ENCODE measurements around the gene PPM1L.
"Not testable (repeated sequence)": the region's sequence is repeated elsewhere in the genome, so short reads cannot be mapped to it uniquely, and the experiment has no call there.

The PPM1L gene

DNA sequence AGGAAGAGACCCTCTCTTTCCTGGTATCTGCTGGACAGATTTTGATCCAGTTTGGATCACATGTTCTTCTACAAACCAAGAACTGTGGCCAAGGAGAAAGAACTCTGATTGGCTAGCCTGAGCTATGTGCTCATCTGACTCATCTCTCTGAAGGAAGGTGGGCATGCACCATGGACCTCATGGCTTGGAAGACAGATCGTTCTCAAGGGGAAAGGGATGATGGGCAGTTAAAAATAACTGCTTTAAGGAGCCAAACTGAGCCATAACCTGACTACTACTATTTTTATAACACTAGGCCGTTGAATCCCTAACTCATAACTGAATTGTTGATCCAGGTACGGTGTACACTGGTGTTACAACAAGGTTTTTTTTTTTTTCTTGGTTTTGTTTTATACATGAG lies 236.7 kb downstream of the PPM1L start:
- DNase-seq: no peak

DNA sequence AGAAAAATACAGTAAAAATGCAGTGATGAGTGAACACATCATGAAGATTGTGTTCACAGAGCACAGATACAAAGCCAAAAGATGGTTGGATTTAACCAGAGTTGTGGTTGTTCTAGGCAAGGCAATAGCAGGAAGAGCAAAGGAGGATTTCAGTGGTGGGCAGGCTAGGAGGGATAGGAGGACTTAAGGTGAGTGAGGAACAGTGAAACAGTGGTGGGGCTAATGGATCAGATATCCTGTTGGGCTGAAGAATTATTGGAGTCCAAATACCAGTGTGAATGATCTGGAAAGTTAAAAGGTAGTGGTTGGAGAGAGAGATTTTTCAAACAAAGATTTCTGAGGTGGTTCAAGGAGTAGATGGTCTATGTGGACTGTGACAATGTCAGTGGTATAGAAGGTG lies 240.8 kb downstream of the PPM1L start:
- no peak for DNase-seq

DNA sequence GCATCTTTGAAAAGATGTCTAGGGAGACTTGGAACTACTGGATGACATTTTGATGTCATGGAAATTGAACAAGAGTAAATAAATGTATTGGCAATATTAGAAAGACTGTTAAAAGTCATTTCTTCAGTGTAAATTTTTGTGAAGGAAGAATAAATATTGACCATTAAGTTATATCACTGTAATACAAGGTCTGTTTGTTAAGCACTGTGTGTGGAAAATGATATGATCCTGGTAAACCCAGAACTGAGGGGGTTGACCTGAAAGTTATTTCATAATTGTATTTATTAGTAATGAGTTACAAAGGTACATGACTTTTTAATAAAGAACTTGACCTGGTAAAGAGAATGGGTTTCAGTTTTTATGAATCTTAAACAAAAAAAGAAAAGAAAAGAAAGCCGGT lies 242.6 kb downstream of the PPM1L start:
- DNase-seq: no peak

DNA sequence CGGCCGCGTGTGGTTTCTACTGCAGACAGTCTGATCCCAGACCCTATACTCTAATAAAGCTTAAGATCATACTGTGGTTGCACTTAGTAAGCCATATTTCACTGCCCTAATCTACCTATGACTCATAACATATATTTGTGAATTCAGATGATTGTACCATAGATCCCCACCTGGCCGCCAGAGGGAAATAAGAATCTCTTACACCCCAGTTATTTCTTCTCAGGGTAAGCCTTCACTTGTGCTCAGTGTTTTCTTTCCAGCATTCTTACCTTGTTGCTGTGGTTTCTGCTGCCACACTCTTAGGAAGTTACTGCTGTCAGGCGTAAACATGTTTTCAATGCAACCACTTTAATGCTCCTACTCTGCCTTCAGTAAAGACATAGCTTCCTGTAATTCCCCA lies 243.2 kb downstream of the PPM1L start:
- no peak for DNase-seq

DNA sequence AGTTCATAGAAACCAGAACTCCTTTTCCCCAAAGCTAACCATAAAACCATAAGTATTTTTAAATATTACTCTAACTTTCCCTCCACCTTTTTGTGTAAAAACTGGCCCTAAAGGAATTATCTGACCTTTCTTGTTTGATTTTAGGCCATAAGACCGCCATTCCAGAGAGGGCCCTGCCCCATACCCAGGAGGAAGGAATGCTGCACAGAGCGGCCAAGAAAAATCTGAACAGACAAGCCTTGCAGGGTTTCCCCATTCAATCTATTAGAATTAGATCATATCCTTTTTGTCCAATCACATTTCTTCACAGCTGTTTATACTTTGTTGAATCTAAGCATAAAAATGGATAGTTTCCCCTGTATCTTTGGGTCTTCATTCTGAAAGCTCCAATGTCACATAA lies 252.1 kb downstream of the PPM1L start:
- no peak for DNase-seq

DNA sequence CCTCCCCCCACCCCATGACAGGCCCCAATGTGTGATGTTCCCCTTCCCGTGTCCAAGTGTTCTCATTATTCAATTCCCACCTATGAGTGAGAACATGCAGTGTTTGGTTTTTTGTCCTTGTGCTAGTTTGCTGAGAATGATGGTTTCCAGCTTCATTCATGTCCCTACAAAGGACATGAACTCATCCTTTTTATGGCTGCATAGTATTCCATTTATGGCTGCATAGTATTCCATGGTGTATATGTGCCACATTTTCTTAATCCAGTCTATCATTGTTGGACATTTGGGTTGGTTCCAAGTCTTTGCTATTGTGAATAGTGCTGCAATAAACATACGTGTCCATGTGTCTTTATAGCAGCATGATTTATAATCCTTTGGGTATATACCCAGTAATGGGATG lies 254.1 kb downstream of the PPM1L start:
- DNase-seq: not testable (repeated sequence)

DNA sequence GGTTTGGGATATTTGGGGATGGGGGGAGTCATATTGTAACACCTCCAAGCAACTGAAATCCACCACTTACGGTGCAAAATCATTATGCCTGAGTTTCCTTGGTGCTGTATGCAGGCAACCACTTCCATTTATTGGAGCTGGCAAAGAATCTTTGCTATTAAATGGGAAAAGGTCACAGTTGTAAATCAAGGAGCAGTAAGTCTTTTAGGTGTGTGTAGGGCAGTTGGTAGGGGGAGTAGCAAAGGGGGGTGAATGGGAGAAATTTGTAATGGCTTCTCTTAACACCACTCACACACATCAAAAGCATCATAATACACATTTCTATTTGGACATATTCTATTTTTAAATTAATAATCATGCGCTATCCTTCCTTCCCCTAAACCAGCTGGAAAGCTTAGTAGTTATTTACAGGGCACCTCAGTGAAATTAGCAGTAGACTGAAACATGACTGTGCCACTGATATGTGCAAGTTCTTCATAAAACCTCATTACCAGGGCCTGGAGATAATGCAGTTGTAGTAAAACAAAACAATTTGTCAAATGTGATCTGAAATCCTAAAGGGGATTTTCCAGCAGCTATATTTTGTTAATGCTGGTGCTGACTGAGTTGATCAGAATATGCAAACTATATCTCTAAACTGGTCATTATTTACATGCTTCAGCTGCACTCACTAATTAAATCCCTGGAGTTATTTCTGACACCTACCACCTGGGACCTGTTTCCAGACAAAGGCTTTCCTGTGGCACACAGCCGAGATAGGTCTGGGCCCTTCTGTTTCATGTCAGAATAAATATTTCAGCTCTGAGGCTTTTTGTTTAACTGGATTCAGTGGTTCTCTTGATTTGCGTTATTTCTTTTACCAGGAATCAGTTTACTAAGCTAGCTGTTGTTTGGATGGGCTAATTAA lies 259.1 kb downstream of the PPM1L start:
- no peak for DNase-seq

DNA sequence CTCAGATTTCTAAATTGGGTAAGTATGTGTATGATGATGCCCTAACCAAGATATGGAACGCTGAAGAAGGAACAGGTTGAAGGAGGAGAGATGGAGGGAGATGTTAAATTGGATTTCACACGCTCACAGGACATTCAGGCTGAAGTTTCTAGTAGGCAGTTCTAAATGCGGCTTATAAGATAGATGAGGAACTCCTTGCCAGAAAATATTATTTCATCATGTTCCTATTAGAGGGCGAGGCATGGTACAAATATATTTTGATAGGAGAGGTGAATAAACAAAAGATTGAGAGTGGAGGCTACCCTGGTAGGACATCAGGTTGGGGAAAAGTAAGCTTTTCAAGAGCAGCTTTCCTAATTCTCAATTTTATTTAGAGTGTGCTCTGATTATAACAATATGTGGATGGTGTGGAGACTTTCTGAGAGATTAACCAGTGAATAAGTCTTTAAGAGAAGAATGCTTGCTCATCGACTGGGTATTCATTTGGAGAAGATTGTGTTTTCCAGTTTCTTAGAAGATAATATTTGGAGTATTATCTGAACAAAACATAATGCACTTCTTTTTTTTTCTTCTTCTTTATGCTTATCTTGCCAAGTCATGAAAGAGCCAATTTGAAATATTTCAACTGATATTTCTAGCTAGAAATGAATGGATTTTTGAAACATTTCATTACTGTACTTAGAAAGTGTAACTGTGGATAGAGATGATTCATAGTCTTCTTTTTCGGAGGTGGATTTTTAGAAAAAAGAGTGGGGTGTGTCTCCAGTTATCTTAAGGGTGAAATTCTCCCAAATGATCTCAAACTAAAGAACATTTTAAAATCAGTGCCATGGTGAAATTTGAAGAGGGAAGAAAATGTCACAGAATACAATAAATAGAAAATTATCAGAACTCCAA lies 260.6 kb downstream of the PPM1L start:
- DNase-seq: no peak

DNA sequence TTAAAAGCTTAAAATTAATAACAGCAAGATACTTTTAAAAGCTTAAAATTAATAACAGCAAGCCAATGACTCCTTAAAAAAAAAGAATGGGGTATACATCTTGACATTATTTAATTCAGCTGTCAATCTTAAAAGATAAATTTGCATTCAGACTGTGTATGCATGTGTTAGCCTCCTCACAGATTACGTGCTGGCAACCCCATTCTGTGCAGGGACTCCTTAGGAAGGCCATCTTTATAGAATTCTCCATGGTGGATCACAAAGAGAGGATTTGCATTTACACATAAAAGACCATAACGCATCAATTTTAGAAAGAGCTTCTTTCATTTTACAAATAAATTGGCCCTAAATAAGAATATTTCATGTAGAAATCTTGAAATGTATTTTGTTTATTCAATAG lies 261.9 kb downstream of the PPM1L start:
- DNase-seq: no peak

DNA sequence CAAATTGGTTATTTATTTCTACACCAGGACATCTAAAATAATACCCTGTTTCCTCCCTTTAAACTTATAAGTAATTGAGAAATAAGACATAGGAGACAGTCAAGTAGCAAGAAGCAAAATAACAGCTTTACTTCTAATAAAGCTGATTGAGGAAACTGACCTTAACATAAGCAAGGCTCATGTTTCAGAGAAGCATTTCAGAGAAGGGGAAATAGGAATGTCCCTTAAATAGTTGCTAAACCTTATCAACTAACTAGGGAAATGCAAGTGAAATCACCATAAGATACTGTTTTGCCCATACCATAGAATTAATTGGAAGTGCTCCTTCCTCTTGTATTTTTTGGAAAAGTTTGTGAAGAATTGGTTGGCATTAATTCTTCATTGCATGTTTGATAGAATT lies 264.2 kb downstream of the PPM1L start:
- no peak for DNase-seq

DNA sequence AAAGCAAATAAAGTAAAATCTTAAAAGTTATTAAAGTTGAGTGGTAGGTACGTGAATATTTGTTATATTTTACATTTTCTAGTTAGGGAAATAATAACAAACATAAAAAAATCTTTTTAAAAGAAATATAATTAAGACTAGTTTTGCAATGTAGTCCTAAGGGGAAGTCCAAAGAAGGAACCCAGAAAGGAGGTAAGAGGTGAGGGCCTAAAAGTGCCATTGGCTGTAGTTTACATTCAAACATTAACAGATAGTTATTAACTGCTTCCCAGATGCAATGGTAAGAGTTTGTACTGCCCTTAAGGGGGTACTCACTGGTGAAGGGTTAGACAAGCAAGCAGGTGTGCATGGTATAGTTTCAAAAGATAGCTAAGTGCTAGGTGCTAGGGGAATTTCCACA lies 269.9 kb downstream of the PPM1L start:
- DNase-seq: no peak

DNA sequence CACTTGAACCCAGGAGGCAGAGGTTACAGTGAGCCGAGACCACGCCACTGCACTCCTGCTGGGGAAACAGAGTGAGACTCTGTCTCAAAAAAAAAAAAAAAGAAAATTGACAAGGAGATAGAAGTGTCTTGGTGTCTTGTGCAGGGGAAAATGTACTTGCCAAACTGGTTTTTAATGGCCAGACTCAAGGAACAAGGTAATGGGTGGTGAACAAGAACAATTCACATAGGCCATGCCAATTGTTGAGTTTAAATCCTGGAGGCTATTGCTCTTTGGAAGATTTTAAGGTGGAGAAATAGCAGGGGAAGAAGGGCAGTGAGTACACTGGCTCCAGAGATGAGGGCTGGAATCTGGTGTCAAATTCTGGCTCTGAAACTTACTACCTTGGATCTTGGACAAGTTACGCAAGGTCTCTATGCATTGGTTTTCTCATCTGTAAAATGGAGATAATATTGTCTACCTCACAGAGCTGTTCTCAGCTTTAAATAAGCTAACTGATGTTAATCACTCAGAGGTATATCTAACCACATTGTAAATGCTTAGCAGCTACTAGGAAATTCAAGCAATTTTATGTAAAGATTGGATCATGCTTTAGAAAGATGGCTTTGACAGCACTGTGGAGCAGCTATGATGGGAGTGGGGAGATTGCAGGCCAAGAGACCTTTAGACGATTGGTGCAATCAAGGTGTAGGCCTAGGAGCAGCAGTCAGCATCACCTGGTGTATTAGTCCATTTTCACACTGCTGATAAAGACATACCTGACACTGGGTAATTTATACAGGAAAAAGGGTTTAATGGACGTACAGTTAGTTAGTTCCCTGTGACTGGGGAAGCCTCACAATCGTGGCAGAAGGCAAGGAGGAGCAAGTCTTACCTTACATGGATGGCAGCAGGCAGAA lies 270.8 kb downstream of the PPM1L start:
- DNase-seq: no peak

DNA sequence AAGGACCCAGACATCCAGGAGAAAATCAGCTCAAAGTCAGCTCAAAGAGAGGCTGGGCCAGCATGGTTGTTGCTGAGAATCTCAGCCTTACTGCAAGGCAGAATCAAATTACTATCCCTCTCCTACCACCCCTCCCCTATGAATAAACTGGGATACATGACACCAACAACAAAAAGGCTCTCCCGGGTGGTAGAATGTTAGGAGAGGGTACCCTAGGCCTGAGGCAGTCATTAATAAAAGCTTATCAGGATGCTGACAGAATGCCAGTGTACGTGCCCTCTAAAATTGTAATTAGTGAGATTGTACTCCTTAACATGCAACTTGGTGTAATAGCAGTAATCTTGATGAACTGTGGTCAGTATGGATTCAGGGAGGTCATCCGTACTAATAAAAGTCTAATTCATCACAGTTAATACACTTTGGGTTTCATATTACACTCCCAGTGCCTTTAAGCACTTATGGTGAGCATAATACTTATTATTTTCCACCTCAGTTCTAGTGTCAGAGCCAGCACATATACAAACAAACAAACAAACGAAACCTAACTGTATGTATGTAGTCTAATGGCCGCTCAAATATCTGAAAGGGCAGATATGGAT lies 272.6 kb downstream of the PPM1L start:
- no peak for DNase-seq

DNA sequence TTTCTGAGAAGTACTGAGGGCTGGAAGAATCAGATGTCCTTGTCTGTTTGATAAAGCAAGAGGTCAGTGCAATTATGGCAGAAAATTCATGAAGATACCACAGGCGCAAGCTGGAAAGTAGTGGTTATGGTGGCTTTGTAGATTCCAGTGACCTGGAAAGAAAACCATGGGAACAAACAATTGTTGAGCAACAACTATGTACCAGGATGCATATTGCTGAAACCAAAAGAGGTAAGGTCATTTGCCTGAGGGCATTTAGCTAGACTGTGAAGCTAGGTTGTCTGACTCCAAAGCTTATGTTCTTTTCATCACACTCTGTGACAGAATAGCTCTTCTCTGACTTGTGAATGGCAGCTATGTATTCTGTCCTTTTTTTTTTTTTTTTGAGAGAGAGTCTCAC lies 275.1 kb downstream of the PPM1L start:
- no peak for DNase-seq

DNA sequence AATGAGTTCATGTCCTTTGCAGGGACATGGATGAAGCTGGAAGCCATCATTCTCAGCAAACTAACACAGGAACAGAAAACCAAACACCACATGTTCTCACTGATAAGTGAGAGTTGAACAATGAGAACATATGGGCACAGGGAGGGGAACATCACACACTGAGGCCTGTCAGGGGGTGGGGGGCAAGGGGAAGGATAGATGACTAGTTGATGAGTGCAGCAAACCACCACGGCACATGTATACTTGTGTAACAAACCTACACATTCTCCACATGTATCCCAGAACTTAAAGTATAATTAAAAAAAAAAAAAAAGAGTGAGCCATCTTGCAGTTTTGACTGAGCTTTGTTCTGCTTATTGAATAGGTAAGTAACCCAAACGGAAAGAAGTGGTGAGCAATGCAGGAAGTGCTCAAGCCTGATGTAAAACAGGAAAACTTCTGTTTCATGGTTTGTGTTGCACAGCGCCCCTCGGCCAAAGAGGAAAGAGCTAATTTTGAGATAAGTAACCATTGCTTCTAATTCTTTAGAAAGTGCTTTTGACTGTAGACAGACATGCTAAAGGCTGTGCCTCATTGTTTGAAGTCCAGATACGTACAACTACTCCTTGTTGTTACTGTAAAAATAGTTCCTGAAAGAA lies 279.0 kb downstream of the PPM1L start:
- not testable (repeated sequence) for DNase-seq

DNA sequence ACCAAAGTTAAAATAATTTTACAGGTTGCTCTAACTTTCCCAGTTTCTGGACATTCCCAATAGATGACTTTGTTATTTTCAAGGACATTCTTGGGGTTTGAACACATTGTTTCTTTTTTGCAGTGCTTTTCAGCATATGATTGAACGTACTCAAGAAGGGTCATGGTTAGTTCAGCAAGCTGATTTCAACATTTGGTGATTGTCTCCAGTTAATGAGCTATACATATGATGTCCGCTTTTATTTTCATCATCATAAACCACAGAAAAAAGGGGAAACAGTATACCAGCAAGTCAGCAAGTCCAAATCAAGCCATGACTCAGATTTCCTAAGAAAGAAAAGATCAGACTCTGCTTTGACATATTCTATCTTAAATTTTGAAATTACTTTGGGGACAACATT lies 279.7 kb downstream of the PPM1L start:
- DNase-seq: no peak

DNA sequence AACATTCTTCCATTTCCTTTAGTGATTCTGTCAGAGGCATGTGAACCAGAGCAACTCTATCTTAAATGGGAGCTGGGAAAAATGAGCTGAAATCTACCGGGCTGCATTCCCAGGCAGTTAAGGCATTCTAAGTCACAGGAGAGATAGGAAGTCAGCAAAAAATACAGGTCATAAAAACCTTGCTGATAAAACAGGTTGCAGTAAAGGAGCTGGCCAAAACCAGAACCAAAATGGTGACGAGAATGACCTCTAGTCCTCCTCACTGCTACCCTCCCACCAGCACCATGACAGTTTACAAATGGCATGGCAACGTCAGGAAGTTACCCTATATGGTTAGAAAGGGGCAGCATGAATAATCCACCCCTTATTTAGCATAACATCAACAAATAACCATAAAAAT lies 282.7 kb downstream of the PPM1L start:
- DNase-seq: no peak

DNA sequence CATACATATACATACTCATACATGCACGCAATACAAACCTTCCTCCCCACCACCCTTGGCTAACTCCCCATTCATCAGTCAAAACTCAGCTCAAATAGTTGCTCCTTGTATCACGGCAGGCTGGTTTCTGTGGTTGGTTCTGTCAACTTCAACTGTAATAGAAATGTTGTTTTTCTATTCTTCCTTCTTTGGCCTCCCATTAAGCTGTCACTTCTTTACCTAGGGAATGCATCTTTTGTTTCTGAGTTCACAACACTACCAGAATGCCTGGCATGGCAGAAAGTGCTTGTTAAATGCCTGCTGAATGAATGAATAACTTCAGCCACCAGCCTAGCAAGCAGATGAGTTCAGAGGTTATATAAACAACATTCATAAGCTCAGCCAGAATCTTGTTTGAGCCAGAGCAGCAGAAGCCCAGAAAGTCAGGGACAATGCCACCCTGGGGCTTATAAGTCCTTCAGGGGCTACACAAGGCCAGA lies 286.0 kb downstream of the PPM1L start:
- DNase-seq: no peak

DNA sequence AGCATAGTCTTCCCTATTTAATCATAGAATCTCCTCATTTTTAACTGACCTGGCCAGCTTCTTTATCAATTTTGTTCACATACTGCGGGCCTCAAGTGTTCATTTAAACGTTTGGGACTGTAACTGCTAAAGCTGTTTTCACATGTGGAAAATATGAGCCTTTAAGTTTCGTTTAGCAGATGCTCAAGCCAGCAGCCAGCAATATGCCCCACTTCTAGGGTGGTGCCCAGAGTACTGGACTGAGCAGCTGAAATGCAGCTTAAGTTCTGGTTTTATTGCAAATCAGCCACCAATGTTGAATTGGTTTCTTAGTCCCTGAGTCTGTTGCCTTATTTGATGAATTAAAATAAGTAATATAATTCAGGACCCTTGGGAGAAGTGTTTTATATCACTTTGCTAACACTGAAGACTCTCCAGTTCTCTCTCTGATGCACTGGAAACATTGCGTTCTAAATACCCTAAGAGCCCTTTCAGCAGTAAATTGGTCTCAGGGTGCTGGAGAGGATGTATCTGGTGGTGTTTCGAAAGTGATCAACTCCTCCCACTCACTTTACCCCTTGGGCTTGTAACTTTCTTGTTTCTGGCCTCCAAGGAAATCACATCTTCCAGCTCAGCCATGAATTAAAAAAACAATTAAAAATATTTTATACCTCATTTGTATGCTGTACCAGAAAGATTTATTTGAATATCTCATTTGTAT lies 287.5 kb downstream of the PPM1L start:
- no peak for DNase-seq

DNA sequence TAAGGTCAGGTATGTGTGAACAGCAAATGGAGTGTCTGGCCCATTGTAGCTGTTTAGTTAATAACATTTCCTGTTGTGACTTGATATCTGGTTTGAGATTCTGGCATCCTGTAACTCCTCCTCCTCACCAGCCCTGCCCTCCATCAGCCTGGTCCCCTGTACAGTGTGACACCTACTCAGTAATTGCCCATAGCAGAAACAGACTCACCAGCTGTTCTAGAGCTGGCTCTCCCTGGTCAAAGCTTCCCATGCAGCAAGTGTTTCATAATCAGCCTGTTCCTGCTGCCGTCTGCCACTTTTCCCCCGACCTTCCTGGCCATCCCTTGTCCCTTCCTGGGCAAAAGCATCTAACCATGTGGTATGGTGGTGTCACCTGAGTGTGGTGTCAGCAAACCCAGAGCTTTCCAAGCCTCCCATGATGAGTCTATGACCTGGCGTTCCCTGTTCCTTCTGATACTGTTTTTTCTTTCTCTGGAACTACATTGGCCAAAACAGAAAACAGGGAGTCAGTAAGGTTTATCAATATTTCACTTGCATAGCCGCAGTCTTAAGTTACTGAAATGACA lies 293.7 kb downstream of the PPM1L start:
- no peak for DNase-seq

DNA sequence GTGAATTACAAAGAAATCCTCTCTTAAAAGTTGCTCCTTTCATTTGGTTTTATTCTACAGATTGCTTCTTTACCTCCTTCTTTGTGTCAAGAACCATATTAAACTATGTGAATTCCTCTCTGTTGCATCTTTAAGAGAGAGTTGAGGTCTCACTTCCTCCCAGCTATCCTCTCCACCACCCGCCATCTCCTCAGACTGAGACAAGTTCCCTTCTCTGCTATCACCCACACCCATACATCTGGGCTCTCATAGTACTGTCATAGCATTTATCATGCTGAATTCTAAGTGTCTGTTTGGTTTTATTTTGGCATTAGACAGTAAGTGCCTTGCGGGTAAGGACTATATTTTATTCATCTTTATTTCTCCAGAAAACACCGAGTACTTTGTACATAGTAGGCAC lies 294.9 kb downstream of the PPM1L start:
- DNase-seq: no peak
